NCI-H2081 (cell line): ENCODE results near the gene SEPSECS.
"Not testable (repeated sequence)": the region's sequence is repeated elsewhere in the genome, so short reads cannot be mapped to it uniquely, and the experiment has no call there.

Source experiments
- DNase-seq, 2 experiments: peaks; one replicate each; lab custom pipeline; 2025; lab: John Stamatoyannopoulos, UW

Gene SEPSECS

GRCh38 chr4:25109511-25109910 lies 50.7 kb downstream of the SEPSECS start:
- no peak for DNase-seq

DNA sequence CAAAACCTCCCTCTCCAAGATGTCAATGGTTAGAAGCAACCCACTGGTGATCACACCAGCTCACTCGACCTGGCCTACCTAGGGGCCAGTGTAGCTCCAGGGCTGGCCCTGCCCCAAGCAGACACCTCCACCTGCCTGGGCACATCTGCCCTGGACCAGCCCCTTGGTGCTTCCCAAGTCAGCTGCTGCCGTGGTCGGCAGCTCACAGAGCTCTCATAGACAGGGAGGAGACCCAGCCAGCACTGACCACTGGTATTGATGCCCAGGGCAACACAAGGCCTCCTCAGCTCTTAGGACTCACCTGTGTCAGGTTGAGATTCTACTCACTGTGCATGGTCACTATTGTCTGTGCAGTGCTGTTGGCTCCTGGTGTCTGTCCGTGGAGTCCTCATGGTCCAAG lies 51.7 kb downstream of the SEPSECS start:
- no peak for DNase-seq

- no peak for DNase-seq
Measured at GRCh38 chr4:25107827-25108516, 52.3 kb downstream of the SEPSECS start.

GRCh38 chr4:25106363-25107151 lies 53.7 kb downstream of the SEPSECS start:
- DNase-seq: no peak

DNA sequence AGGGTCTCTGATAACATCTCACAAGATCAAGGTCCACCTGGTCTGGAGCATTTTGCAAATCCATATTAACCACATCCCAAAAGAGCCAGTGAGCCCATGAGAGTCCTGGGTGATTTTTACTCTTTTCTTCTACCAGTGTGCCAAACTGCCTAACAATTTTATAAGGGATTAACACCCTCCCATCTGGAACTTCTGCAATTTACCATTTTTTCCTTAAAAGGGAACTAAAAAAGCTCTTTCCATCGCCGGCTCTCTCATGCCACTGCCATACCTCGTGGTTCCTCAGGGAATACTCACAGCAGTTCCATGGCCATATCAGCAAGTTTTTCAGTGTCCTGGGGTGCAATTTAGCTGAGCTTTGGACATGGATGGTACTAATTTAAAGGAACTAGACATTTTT lies 55.7 kb downstream of the SEPSECS start:
- DNase-seq: no peak

GRCh38 chr4:25103418-25103817 lies 56.8 kb downstream of the SEPSECS start:
- DNase-seq: no peak

GRCh38 chr4:25101836-25102235 lies 58.4 kb downstream of the SEPSECS start:
- no peak for DNase-seq

GRCh38 chr4:25100710-25101109 lies 59.5 kb downstream of the SEPSECS start:
- no peak for DNase-seq

DNA sequence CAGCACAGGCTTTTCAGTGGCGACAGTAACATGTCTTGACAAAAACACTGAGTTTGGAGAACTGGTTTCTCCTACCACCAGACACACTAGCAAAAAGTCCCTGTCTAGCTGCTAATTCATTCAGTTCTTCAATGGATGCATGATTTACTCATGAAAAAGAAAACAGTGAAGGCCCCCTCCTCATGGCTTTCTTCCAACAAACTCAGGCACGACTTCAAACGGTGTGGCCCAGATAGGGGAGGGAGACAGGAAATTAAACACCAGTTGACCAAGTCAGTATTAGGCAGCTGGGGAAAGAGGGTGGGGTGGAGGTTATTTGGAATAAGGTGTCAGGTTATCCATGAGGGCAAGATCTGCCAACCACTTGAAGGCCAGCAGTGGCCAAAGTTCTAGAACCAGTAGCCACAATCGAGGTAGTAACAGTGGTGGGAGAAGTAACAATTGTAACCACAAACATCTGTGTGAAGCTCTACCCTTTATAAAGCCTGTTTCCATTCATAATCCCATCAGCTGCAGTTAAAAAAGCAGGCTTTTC lies 60.2 kb downstream of the SEPSECS start:
- no peak for DNase-seq

DNA sequence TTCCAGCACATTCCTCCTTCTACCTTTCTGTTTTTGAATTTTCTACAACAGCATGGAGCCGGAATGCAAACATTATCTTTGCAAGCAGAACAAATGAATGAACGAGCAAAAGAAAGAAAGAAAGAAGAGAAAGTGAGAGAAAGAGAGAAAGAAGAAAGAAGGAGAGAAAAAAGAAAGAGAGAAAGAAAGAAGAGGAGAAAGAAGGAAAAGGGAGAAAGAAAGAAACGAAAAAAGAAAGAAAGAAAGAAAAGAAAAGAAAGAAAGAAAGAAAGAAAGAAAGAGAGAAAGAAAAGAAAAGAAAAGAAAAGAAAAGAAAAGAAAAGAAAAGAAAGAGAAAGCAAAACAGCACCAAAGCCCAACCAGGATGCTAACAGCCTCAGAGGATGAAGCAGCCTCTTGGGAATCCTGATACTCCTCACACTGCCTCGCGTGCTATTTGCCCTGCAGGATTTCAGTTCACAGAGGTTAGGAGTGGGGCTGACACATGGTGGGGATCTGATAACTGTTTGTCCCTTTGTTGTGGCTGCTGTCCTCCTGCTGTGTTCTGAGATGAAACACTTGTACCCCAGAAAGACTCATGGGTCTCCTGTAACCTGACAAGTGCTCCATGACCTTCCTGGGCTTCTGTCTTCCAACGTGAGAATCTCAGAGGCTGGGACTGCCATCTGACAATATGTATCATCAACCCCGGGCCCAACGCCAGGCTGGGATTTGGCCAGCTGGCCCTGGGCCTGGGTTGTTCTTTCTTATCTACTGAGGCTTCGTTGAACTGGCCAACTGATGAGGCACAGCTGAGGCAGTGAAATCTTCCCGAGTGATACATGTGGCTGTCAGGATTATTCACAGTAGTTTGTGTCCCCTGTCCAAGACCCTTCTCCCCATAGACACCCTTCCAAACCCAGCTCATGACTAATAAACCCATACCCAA lies 61.0 kb downstream of the SEPSECS start:
- no peak for DNase-seq

GRCh38 chr4:25096981-25097443 lies 63.2 kb downstream of the SEPSECS start:
- no peak for DNase-seq

GRCh38 chr4:25096251-25096980 lies 63.8 kb downstream of the SEPSECS start:
- DNase-seq: no peak

GRCh38 chr4:25095837-25096236 lies 64.4 kb downstream of the SEPSECS start:
- no peak for DNase-seq

DNA sequence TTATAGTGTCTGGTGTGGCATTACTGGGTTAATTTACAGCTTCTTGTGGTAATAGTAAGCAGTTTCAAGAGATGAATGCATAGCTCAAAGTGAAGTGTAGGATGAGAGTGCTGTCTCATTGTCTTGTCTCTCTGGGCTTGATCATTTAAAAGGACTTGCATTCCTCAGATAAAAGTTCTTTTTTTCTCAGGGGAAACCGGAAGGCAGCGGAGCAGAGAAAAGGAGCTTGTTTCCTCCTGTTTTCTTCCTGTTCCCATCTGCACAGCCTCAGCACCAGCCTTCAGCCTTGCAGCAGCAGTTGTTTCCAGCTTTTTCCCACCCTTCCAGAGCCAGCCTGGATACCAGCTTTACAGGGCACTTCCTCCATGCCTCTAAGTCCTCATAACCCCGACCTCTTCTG lies 68.1 kb downstream of the SEPSECS start:
- DNase-seq: no peak

DNA sequence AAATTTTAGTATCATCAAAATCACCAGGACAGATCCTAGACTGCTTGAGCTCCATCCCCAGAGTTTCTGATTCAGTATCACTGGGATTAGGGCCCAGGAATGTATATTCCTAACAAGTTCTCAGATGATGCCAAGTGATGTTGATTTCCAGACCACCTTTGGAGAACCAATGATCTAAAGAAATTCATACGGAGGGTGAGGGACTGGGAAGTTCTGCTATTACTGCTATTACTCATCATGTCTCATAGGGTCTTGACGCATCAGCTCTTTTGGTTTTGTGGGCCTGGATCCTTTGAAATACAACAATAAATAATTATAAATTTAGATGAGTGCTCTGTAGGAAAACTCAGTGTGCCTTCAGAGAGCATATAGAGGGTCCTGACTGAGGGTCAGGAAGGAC lies 69.7 kb downstream of the SEPSECS start:
- no peak for DNase-seq

DNA sequence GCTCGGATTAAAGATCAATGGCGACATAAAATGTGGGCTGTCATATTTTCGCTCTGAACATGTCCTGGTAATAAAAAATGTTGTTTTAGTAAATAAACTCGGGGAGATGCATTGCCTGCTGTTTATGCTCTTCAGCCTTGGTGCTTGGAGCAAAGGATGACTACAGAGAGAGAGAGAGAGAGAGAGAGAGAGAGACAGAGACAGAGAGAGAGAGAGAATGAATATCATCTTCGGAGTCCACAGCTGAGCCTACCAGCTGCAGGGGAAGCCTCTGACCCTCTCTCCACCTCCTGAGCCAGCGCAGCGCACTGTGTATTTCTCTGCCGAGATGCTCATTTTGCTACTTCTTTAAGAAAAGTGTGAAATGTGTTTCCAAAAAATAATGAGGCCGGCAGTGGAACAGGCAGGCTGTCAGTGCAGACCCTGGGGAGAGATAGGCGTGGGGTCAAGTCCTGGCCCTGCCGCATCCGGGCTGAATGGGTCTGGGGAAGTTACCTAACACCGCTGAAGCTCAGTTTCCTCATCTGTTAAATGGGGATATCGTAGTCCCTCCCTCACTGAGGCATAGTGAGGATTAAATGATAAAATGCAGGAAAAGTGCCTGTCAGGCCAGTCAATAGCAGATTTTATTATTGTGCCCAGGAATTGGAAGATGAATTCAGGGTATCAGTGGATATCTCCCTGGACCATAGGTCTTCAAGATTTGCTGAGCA lies 71.0 kb downstream of the SEPSECS start:
- no peak for DNase-seq

DNA sequence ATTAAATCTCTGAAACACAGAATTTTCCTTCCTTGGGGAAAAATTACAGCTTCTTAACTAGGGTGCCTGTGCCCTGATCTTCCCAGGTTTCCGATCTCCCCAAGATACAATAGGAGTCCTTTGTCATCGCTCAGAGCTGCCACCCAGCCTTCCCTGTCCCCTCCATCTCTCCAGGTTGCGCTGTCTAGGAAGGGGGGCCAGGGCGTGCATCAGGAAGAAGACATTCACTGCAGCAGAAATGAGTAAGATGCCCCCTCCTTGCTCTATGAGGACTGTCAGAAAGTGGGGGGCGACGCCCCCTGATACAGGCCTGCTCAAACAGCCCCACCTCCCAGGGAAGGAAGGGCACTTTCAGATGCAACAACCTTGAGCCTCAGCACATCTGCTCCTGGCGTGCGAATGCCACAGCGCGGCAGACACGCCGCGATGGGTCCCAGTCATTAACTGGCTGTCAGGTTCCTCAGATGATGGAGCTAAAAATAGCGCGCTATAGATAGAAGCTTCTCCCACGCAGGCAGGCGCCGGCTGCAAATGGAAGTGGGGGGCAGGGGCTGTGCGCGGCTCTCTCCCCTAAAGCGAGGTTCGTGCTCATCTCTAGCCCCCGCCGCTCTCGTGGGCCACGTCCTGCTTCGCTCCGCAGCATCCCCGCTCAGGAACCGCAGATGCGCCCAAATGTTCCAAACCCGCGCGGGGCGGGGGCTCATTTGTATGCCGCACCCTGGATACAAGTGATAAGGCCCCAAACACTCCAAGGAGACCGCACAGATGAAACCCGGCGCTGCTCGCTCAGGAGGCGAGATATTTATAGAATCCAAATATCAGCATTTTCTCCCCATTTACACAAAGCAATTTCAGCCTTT lies 71.9 kb downstream of the SEPSECS start:
- DNase-seq: no peak

DNA sequence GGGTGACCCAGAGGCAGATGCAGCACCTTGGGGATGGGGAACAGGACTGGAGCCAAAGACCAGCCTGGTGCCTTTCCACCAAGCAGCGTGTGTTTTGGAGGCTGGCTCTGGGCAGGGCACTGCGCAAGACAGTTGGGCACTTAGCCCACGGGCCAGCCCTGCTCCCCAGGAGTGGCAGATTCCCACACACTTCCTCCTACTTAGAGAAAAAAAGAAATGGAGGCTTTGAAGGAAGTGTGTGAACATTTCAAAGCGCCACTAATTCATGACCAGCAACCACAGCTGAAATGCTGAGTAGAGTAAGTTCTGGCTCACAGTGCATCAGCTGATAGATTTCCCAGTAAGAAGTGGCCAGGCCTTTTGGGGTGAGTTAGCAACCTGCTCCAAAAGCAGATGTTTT lies 74.6 kb downstream of the SEPSECS start:
- DNase-seq: no peak

- DNase-seq: not testable (repeated sequence)
Measured at GRCh38 chr4:25083441-25083840, 76.8 kb downstream of the SEPSECS start.
